ENCODE measurements around the gene CLCC1.

DNA sequence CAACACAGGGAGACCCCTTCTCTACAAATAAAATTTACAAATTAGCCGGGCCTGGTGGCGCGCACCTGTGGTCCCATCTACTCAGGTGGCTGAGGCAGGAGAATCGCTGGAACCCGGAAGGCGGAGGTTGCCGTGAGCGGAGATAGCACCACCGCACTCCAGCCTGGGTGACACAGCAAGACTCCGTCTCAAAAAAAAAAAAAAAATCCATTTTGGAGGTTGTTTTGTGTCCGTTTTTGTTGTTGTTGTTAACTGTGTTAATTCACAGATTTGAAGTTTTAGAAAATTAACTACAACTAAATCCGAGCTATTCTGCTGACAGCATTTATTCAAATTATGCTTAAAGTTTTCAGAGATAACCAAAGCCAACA is 618 bp downstream of the CLCC1 start:
- TF ChIP-seq CTCF (conservative IDR thresholded peaks at IDR 0.05; ENCODE audit: low read length): no peak
- no peak for TF ChIP-seq EZH2phosphoT487 (IDR thresholded peaks at IDR 0.05; ENCODE audit: borderline replicate concordance, low read depth, low read length)
